Hepatocyte (in vitro differentiated cells): ENCODE data around the gene KCNMA1.

Experiments used
- CTCF ChIP-seq: fragments of 200-600 bp; sonication (generic); IDR thresholded peaks from 2 replicates; pipeline ENCODE4 v1.5.1; 2016; ENCODE audit warnings: antibody characterized with exemption, mild to moderate bottlenecking; ENCODE audit not compliant: poor library complexity
- EZH2phosphoT487 ChIP-seq: fragments of 200-600 bp; sonication (generic); IDR thresholded peaks from one replicate; pipeline ENCODE4 v1.6.1; 2018; ENCODE audit warnings: antibody characterized with exemption, mild to moderate bottlenecking, low read depth, moderate library complexity; ENCODE audit not compliant: unreplicated experiment, severe bottlenecking

GRCh38 chr10:76840802-76841201, 796.8 kb downstream of the KCNMA1 start:
- no peak for TF ChIP-seq CTCF
- no peak for TF ChIP-seq EZH2phosphoT487
